DMS 273 (cell line): Measurements from ENCODE around the gene MACROD2.
A peak's percentile ranks its signal among the peaks of the same experiment; 100 is the strongest.

Source experiments
- DNase-seq: peaks from one replicate; lab custom pipeline; 2025; ENCODE audit not compliant: unreplicated experiment; lab: John Stamatoyannopoulos, UW

The MACROD2 gene

DNA sequence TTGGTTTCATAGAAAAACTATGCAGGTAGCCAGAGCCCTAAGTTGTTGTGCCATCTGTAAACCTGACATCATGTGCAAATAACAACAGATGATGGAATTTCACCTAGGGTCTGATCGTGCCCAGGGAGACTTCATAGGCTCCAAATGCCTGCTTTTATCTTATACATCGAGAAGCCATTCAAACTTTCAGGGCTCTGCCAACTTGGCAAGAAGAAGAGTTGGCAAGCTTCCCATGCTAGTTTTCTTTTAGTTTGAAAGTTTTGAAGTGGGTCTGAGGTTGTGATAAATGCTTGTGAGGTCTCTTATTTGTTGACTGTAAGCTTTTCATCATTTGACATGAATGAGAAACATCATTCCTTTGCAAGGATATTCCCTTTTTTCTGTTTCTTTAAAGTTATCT, 517.5 kb downstream of the MACROD2 start:
- peak; percentile 49 for DNase-seq

DNA sequence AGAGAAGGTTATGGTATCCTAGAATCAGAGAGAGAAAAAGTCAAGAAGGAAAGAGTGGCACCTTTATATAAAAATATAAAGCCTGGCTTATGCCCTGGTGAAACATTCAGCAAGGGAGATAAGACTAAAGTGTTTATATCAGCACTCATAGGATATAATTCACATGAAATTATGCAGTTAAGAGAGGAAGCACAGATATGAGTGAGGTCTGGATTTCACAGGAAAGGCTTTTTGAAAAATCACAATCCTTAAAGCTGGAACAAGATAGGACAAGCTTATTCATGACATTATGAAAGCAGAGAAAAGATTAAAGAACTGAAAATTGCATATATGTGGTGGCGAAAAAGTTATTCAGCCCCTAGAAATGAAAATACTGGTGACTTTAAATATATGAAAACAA, 523.3 kb downstream of the MACROD2 start:
- no peak for DNase-seq

DNA sequence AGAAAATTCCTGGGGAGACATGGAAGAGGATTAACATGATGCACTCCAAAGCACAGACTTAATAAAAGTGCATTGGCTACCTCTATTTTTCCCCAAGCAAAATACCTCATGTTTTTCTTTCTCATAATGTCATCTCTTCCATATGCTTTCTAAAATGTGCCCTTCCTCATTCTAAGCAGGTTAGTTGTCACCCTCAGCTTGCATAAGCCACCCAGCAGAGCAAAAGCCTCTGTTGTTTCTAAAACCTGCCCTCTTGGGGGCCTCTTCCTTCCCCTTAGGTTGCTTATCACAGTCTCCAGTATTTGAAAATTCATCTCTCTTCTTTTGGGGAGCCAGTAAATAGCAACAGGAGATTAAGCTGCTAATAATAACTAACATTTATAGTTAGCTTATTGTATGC, 525.7 kb downstream of the MACROD2 start:
- DNase-seq = no peak

DNA sequence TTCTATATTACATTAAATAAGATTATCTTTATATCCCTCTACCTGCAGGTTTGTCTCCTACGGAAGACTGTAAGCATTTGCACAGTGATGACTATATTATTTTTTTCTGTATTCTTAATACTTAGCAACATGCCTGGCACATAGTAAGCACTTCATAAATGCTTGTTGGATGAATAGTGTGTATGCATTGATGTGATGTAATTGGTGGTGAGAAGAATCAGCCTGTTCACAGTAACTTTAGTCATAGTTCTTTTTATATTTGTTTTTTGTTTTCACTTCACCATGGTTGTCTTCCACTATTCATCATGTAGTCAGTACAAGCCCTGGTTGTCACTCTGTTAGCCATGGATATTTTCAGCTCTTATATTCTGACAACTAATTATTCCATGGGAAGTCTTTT, 526.1 kb downstream of the MACROD2 start:
- DNase-seq = no peak

DNA sequence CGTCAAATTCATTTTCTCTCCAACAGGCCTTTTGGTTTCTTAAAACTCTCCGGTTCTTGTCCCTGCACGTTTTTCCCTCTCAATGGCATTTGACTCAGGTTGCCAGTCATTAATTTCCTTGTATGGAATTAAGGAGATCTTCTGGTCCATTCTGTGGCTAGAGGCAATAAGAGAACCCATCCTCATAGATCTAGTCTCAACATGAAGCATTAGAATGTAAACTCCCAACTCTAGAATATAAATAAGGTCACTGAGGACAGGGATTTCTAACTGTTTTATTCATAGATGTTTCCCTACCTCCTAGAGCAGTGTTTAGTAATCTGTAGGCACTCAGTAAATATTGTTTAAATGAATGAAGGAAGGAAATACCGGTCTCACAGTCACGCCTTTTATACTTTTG, 527.3 kb downstream of the MACROD2 start:
- no peak for DNase-seq

DNA sequence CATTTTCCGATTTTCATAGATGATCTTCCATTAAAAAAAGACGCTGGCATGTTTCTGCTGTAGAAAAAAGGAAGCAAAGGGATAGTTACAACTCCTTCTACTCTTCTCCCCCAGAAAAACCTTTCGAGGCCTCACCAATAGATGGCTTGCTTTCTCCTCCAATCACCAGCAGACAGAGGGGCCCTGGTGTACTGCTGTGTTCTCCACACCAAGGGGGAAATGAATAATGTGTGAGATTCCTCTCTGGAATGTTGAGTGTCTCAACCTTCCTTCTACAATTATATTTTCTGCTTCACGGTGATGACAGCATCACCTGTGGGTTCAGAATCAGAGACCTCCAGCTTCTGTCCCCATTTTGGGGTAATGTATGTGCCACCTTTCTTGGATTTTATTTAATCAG, 527.8 kb downstream of the MACROD2 start:
- no peak for DNase-seq

DNA sequence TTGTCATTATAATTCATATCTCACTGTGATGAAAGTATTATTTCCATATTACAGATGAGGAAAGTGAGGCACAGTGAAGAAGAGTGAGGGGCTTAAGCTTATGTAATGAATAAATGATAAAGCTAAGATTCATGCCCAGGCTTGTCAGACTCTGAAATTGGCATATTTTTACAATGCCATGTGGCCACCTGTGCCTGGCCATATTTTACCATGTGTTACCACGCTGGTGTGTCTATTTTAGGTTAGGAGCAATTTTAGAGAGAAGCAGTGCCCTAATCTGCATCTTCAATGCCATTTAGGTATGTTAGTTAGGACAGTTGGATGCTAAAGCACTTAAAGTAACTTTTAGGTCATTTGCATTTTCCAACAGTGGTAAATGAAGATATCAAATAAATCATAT, 530.1 kb downstream of the MACROD2 start:
- DNase-seq = peak; percentile 43

DNA sequence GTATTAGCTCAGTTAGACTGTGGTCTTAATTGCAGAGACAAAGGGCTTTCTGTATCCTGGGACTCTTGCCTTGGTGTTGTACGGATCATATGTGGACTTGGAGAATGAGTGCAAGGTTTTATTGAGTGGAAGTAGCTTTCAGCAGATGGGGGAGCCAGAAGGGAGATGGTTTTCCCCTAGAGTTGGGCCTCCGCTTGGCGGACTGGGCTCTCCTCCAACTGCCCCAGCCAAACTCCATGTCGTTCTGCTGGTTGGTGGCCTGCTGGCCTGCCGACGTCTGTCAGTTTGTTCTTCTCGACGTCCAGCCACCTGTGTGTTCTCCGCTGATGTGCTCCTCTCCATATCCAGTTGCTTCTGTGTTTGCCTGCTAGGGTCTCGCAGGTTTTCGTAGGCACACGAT, 531.6 kb downstream of the MACROD2 start:
- peak; percentile 75 for DNase-seq

DNA sequence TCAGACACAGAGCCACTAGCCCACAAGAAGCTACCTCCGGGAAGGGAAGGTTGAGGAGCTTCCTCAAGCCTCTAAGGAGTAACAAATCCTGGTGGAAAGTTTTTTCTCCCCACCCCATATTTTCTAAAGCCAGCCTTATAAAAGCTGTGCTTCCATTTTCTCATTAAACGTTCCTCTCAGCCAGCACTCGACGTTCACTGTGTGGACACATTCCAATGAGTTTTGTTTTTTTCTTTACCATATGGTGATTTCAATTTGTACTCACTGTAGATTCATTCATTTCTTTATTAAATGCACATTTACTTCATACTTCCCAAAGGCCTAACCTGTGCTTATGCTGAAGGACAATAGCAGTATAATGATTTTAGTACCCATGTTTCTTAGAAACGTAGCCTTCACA, 536.5 kb downstream of the MACROD2 start:
- DNase-seq = no peak

DNA sequence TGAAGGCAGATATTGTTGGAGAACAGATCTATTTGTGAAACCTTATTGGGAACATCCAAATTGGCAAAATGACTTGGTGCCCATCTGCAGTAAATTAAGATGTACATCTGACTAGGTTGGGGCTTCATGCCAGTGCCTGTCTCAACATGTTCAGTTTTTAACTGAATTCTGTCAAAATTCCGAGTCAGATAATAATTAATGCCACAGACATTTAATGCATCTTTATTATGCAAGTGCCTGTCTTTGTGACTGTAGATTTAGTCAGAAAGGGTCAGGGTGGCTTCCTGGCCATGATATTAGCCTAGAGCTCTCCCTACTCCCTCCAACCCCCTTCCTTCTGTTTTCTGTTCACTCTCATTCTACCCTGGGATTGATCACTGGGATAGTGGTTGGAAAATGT, 541.4 kb downstream of the MACROD2 start:
- DNase-seq = peak; percentile 53

DNA sequence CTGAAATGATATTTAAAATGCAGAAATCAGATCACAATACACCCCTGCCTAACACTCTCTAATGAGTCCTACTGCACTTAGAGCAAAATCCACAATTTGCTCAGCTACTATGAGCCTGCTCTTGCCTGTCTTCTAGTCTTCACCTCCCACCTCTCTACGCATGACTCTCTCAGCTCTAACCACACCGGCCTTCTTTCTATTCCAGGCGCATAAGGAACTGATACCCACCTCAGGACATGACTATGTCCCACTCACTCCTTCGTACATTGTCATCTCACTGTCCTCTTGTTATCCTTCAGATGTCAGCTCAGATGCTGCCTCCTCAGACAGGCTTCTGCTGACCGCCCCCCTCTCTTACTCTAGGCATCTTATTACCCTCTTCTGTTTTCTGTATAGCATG, 543.1 kb downstream of the MACROD2 start:
- no peak for DNase-seq

DNA sequence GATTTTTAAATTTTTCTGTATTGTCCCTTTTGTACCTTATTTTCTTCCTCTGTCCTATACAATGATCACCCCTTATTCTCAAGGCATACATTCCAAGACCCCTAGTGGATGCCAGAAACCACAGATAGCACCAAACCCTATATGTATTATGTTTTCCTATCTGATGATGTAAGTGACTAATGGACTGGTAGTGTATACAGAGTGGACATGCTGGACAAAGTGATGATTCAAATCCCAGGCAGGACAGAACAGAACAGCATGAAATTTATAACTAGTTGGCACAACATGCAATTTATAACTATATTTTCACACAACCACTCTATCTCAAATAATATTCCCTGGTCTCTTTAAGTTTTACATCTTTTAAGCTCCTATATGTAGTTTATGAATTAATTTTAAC, 547.7 kb downstream of the MACROD2 start:
- no peak for DNase-seq

DNA sequence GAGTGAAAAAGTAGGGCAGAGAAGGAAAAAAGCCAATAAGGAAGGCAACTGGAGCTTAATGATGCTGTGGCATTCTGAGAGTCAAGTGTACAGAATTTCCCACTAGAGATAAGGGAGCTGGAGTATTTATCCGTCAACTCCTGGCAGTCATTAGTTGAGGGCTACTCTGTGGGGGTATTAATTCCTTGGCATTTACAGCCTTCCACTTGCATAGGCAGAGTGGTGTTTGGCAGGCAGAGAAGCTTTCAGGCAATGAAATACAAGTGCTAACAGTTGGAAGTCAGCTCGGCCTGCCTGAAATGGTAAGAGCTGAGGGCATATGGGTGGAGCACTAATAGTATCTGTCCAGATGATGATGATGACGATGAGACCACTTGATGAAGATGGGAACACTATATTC, 549.4 kb downstream of the MACROD2 start:
- peak; percentile 19 for DNase-seq

DNA sequence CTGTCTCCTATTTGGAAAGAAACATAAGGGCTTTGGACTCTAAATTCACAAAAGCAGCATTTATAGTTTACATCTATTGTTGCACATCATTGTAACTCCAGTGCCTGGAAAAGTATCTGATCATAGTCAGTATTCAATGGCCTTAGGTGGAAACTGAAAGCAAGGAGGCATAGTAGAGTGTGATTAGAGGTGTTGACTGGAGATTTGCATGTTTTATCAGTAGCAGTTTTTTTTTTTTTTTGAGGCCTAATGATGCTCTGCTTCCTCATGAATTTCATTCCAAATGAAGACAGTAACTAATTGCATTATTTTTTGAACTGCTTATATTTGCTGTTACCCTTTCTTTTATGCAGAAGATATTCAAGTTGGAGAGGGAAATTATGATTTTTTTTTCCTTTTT, 555.3 kb downstream of the MACROD2 start:
- no peak for DNase-seq

DNA sequence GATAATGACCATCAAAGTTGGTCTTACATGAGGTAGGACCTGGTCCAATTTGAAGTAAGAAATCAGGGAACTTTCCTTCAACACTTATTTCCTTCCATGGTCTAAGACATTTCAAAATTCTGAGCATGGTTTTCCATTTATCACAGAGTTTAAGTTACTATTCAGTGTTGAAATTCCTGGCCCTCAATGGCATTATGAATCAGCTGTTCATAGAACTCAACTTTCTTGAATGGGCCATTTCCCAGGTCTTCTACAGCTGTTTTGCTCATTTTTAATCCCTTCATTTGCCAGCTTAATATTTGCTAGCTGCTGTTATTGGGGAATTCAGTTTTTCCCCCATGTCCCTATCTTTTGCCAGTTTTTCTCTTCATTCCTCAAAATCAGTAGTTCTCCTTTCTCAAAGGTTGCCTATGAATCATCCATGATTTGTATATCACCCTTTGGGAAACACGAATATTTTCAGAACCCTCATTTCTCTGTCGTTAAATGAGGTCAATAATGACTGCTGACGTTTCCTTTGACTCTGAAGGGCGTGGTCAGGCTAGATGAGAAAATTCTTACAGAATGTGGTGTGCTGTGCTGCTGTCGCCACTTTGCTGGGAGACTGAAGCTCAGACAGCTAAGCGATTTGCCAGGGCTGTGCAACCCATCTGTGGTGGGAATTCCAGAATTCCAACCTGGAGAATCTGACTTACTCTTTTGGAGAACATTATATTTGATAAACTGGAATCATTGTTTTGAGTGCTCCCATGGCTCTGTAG, 558.6 kb downstream of the MACROD2 start:
- DNase-seq = no peak

DNA sequence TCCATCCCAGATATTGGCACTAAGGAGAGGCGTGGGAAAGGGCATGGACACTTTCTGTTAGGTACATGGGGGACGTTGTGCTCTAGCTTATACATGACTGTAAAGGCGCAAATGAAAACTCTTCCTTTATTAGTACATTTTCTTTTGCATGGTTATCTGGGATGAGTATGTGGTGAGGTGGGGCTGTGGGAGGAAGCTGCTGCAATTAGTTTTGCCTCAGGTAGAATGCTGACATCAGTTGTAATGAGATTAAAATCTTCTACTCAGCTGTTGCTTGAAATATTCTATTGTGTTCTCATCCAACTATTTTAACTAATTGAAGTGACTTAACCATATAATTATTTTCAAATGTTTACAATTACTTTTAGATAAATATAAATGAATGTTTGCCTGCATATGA, 560.4 kb downstream of the MACROD2 start:
- DNase-seq = no peak

DNA sequence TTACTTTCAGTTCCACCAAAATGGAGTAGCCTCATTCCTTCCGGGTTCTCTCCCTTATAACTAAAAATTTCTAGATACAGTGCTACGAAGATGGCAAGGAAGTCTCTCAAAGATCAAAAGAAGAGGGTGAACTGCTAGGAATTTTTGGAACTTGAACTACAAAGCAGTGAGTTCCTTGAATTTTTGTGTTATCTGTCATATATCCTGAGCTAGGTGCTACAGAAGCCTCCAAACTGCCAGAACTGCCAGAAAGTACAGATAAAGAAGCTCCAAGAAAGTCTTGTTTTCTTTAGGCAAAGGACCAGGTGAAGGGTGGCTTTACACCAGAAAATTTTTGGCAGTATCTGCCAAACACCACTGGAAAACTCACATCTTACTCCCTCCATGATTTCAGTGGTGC, 560.9 kb downstream of the MACROD2 start:
- DNase-seq = no peak

DNA sequence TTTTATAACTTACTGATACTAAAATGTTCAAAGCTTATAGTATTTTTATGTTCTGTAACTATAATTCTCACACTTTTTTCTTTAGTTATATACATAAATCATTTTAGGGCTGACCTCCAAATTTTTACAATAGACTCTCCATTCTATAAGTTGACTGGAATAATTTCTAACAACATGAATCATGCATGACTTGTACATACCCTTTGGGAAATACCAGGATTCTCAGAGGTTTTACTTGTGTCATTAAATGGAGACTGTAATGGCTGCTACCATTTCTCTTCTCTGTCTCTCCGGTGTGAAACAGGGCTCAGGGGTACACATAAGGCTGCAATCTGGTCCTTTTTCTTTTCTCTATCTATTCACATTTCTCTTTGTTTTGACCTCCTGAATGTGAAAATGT, 564.3 kb downstream of the MACROD2 start:
- DNase-seq = no peak

DNA sequence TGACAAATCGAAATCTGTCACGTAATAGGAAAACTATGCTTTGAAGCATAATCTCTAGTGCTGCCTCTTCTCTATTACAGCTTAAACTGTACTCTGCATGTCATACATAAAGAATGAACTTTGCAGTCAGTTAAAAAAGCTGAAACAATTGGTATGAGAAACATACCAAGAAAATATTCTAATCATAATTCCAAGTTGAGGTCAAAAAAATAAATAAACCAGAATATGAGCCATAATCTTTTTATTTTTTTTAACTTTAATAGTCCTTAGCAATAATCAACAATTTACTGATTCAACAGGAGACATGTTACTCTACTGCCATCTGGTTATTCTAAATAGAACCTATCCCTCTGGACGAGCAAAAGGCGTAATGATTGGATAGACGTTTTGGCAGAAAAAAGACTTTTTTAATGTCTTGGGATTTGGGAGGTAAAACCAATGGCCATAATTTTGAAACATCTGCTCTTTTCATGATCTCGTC, 566.5 kb downstream of the MACROD2 start:
- DNase-seq = peak; percentile 20

DNA sequence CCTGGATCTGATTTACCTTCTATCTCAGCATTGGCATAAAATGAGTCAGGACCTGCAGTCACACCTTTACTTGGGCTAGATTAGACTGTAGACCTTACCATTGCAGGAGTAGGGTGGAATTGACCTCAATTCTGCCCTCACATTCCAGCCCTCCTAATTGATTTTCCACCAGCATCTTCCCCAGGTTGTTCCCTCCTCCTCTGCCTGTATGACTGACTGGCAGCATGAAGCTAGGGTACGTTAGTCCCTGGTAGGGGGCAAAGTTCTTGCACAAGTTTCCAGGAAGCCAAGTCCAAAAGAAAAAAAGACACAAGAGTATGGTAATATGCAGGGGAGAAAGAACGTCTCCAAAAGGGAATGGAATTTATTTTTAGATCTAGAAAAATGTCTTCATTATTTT, 567.7 kb downstream of the MACROD2 start:
- no peak for DNase-seq

DNA sequence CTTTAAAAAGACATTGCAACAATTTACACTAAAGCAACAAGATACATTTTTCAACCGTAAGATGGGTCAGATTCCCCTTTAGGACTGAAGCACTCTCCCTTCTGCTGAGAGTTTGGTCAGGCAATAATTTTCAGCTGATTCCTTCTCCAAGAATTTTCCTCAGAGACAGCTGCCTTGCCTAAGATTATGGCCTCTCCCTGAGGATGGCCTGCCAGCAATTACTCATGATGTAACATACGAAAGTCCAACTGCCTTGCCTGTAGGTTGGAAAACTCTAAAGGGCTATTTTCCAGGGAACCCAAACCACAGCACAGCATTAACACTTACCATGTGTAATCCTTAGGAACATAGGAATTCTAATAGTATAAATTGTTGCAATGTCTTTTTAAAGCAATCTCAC, 571.2 kb downstream of the MACROD2 start:
- no peak for DNase-seq

DNA sequence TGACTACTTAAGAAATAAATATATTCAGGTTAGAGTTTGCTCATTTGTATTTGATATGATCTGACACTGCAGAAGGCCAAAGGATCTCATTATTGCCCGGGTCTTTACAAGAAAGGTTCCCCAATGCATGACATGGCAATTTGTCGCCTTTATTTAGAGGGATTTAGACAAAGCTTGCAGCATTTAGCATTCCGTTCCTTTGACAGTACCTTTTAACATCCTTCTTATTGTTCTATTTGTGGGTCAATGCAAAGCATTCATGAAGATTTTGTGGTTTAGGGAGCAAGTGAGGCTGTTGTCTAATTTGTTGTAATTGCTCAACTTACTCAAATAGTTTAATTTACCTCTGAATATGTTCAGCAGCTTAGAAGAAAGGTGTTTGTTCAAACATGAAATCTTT, 572.9 kb downstream of the MACROD2 start:
- DNase-seq = no peak

DNA sequence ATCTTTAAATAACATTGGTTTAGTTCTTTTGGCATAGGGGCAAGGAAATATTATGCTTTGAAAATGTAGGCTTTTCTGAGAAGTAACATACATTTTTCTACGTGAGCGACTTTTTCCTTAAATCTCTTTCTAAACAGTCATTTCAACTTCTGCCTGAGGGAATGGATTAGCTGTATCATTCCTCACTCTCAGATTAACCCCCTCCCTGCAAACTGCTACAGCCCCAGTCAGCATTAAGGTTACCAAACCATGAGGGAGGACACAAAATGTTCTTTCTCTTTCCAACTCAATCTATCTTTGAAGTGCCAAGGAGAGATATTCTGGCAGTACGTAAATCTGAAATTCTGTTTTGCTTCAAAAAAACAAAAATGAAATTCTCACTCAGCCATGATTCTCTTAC, 573.4 kb downstream of the MACROD2 start:
- DNase-seq = no peak
